ENCODE data around the gene COCH.
"Not testable (repeated sequence)": the region's sequence is repeated elsewhere in the genome, so short reads cannot be mapped to it uniquely, and the experiment has no call there.

COCH gene

GRCh38 chr14:30933937-30934336 is 59.6 kb downstream of the COCH start:
- DNase-seq: not testable (repeated sequence)

GRCh38 chr14:30935445-30935844 is 61.1 kb downstream of the COCH start:
- no peak for DNase-seq

- DNase-seq: no peak
Observed at GRCh38 chr14:30938617-30939016, 64.3 kb downstream of the COCH start.
